GM12801 (cell line): ENCODE results near the gene CDH13.

Experiments used
- TF ChIP-seq, protein P1 (sequence below): IDR thresholded peaks from one replicate; pipeline ENCODE4 v1.5.1; 2011; ENCODE audit warnings: control low read depth; ENCODE audit not compliant: insufficient read length; ENCODE audit errors: extremely low read depth

CDH13 gene

DNA sequence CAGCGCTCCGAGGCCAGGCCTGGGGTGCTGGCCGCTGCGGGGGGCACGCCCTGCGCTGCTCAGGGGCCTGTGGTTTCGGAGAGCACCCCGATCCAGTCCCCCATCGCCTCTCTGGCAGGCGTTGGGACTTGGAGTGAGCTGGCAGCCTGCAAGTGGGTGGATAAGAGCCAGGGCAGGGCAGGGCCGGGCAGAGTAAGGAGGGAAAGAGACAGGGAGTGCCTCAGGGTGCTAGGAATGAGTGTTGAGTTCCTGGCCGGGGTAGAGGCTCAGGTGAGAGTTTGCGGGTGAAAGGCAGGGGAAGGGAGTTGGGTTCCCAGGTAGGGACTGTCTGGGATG is 1.3 kb downstream of the CDH13 start:
- TF ChIP-seq, protein P1, sequence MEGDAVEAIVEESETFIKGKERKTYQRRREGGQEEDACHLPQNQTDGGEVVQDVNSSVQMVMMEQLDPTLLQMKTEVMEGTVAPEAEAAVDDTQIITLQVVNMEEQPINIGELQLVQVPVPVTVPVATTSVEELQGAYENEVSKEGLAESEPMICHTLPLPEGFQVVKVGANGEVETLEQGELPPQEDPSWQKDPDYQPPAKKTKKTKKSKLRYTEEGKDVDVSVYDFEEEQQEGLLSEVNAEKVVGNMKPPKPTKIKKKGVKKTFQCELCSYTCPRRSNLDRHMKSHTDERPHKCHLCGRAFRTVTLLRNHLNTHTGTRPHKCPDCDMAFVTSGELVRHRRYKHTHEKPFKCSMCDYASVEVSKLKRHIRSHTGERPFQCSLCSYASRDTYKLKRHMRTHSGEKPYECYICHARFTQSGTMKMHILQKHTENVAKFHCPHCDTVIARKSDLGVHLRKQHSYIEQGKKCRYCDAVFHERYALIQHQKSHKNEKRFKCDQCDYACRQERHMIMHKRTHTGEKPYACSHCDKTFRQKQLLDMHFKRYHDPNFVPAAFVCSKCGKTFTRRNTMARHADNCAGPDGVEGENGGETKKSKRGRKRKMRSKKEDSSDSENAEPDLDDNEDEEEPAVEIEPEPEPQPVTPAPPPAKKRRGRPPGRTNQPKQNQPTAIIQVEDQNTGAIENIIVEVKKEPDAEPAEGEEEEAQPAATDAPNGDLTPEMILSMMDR, result no peak

DNA sequence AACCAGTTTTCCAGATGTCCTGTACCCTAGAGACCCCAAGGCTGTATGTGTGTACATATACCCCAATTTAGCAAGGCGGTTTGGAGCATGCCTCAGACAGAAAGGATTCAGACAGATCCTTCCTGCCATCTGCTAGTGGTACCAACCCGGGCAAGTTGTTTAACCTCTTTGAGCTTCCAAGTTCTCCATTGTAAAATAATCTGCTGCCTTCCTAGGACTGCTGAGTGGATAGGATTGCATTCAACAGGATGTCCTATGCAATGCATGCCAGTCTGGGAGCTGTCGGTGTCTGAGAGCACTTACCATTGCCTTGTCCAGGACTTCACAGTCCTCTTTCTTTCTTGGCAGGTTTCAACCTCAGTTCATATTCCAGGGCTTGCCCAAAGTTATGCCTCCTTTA is 1.9 kb downstream of the CDH13 start:
- TF ChIP-seq, protein P1, result no peak

DNA sequence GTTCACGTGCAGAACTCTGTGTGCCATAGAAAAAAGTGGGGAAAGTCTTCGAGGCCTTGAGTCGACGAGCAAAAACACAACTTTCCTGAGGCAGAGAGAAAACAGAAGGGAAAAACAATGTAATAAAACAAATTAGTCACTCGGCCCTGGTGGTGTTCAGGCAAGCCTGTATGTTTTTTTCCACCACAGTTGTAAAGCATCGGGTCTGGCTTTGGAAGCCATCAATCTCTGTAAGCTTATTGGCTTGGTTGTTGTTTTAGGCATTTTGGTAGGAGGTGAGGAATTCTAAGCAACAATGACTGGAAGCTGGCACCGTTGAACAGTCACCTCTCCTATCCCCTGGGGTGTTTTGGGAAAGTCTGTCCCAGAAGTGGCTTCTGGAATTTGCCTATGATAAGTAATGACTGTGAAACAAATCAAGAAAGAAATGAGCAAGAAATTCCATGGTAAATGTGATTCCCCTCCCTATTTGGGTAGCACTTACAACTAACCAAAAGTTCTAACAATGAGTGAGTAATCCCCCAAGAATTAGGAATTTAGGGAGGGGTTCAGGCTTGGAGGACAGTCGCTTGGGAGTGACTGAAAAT is 2.8 kb downstream of the CDH13 start:
- TF ChIP-seq, protein P1, result no peak

DNA sequence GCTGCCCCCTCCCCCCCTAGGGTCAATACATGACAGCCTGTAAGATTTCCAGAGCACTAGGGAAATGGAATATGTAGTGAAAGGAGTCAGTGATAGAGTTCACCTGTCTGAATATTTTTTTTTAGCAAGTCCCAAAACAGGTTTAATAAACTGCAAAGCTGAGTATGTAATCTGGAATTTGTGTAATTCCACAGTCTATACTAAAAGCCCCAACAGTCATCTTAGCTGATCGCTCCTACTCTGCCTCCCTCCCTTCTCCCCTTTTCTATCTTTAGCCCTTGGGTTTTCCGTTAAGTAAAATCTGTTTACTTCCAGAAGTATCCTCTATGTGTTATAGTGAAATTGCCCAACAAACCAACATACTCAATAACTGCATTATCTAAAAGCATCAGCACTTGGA is 3.5 kb downstream of the CDH13 start:
- TF ChIP-seq, protein P1, result no peak

DNA sequence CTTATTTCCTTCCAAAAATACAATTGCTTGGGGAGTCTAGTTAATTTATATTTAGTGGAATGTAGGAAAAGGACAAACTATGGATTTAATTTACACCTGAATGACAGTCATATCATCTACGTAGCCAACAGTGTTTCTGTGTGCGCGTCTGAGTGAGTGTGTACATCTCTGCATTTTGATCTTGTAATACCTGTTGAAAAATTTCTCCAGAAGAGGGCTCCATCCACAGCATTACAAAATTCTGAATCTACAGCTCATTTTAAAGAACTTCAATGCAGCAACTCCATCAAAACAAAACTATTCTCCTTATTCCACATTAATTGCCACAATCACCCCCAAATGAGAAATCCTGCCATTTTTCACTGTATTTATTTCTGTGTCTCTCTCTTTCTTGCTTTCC is 3.9 kb downstream of the CDH13 start:
- TF ChIP-seq, protein P1, result no peak

DNA sequence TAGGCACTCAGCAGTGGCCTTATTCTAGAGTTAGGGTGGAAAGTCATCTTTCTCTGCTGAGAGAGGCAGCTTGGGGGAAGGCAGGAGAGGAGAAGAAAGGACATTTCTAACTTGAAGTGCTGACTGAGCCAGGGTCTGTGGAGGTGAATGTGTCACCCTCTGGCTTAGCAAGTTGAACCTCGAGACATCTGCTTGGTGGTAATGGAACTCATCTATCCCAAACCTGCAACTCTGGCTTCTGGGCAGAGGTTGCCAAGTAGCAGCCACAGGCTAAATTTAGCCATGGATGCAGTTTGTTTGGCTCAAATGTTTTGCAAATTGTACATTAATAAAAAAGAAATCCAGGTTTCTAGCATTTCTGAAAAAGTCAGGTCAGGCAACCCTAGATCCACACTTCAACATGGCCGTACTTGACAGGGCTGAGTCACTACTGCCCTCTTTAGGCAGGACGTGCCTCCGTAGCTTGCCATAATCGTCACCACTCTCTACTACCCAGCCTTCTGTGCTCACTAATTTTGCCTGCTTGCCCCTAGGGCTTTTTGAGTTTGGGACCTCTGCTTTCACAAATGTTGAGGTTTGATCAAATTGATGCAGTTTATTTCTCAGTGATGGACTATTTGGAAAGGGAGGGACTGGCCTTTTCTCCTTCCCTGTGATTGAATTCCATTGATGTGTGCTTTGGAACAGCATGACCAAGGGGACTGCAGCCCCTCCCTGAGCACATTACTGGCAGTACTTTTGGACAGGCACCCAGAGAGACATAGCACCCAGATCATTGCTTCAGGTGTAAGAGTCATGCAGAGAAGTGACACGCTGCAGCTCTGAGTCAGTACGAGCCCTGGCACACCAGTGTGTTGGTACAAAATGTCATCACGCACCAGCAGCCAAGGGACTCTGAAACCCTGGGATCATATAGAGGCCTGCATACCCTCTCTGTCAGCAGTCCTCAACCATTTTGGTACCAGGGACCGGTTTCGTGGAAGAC is 5.2 kb downstream of the CDH13 start:
- TF ChIP-seq, protein P1, result no peak

DNA sequence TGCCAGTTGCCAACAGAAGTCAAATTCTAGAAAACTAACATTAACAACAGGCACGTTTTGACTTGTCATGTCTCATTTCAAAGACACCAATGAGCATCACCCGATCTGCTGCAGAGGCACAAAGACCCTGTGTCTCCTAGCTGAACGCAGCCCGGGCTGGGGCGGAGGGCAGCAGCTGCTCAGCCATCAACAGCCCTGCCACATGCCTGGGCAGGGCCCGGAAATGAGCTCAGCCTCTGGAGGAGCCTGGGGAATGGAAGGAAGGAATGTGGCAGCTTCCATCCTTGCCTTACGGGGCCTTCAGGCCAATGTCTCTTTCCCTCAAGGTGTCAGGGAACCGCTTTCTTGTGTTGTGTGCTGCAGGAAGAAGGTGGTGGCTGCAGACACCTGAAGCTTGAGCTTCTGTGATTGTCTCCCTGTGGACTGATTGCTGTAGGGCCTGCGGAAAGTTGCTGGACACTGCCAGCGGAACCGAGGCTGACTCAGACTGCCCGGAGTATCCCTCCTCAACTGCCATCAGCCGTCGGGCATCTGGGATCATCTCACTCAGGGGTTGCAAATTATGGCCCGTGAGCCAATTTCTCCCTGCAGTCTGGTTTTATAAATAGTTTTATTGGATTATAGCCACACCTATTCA is 7.3 kb downstream of the CDH13 start:
- TF ChIP-seq, protein P1, result no peak
